WTC11 (cell line): ENCODE measurements around the gene SECTM1. TPM values are rescaled to one million over a fixed set of nuclear protein-coding genes. Genes with fewer than 3 reads are reported as not detected.

Experiments used
- ETV6 ChIP-seq: sonication (generic); formaldehyde crosslinking; IDR thresholded peaks from 2 replicates; pipeline ENCODE4 v1.8.1; 2022; ENCODE audit warnings: mild to moderate bottlenecking, missing genetic modification reagents
- FOXJ3 ChIP-seq: sonication (generic); formaldehyde crosslinking; IDR thresholded peaks from 2 replicates; pipeline ENCODE4 v1.9.0; 2021; ENCODE audit warnings: missing genetic modification reagents, mild to moderate bottlenecking, borderline replicate concordance
- GTF2I ChIP-seq: fragments of 250-450 bp; sonication (Bioruptor Pico); conservative IDR thresholded peaks from 2 replicates; pipeline ENCODE4 v1.4.0; 2021; ENCODE audit warnings: mild to moderate bottlenecking
- NR1H2 ChIP-seq: sonication (generic); formaldehyde crosslinking; IDR thresholded peaks from 2 replicates; pipeline ENCODE4 v1.9.0; 2021; ENCODE audit warnings: mild to moderate bottlenecking, moderate library complexity, missing genetic modification reagents
- NR2C2 ChIP-seq: sonication (generic); formaldehyde crosslinking; IDR thresholded peaks from 2 replicates; pipeline ENCODE4 v1.8.0; 2022; ENCODE audit warnings: mild to moderate bottlenecking, missing genetic modification reagents
- ZNF263 ChIP-seq: sonication (generic); formaldehyde crosslinking; IDR thresholded peaks from 2 replicates; pipeline ENCODE4 v1.8.1; 2022; ENCODE audit warnings: low read depth, mild to moderate bottlenecking, moderate library complexity, missing genetic modification reagents
- ZNF396 ChIP-seq: fragments of 250-450 bp; sonication (Bioruptor Pico); IDR thresholded peaks from 2 replicates; pipeline ENCODE4 v1.8.0; 2021; ENCODE audit warnings: mild to moderate bottlenecking, moderate library complexity, borderline replicate concordance
- total RNA-seq: library from RNA; stranded (reverse); gene quantifications from 3 replicates; pipeline ENCODE4 v1.2.3, GENCODE V29; 2021
- TF ChIP-seq, protein P1 (sequence below): sonication (generic); formaldehyde crosslinking; IDR thresholded peaks from 2 replicates; pipeline ENCODE4 v1.8.1; 2023; ENCODE audit warnings: mild to moderate bottlenecking, missing genetic modification reagents, moderate library complexity
- TF ChIP-seq, protein P2 (sequence below): sonication (generic); formaldehyde crosslinking; IDR thresholded peaks from 2 replicates; pipeline ENCODE4 v1.8.1; 2023; ENCODE audit warnings: mild to moderate bottlenecking, missing genetic modification reagents, borderline replicate concordance
- TF ChIP-seq, protein P3 (sequence below): fragments of 250-450 bp; sonication (Bioruptor Pico); IDR thresholded peaks from 2 replicates; pipeline ENCODE4 v1.8.0; 2021; ENCODE audit warnings: mild to moderate bottlenecking
- TF ChIP-seq, protein P4 (sequence below): sonication (generic); formaldehyde crosslinking; IDR thresholded peaks from 2 replicates; pipeline ENCODE4 v1.8.1; 2022; ENCODE audit warnings: mild to moderate bottlenecking, missing genetic modification reagents, moderate library complexity, borderline replicate concordance
- TF ChIP-seq, protein P5 (sequence below): fragments of 250-450 bp; sonication (Bioruptor Pico); IDR thresholded peaks from 2 replicates; pipeline ENCODE4 v1.9.0; 2021; ENCODE audit warnings: mild to moderate bottlenecking, borderline replicate concordance
- TF ChIP-seq, protein P6 (sequence below): sonication (generic); formaldehyde crosslinking; IDR thresholded peaks from 2 replicates; pipeline ENCODE4 v1.8.0; 2023; ENCODE audit warnings: missing genetic modification reagents, mild to moderate bottlenecking, borderline replicate concordance

The SECTM1 gene
- total RNA-seq, 1 experiment from 2014 or later, result 0.22 TPM

DNA sequence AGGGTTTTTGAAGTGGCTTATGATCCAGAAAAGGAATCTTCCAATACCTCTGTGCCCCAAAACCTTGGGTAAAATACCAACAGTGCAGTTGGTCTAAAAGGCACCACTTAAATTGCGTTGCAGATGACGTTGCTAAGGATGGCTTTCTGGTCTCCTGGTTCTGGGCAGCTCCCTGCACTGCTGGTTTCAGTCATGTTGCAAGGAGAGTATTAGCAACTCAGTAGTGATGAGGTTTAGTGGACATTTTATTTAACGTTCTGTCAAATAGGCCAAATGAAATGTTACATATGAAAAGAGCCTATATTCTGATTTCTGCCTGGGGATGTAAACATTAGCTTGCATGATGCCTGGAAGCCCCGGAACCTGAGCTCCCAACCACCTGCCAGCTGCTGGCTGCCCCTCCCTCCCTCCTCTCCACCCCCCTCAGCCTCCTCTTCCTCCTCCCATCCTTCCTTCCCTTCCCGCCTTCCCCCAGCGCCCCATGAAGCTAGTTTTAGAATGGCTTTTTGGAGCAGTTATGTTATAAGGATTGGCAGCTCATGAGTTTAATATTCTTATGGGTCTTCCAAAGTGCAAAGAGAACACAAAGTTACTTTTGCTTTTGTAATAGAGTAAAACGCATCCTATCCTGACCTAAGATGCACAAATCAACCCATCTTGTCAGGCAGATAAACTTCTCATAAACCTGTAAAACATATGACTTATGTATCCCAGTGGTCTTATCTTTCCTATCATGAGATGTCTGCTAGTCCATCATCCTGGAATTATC lies 36.9 kb downstream of the SECTM1 start (continued):
- no peak for TF ChIP-seq NR2C2 (CRISPR knock-in tag)
- TF ChIP-seq, protein P1, sequence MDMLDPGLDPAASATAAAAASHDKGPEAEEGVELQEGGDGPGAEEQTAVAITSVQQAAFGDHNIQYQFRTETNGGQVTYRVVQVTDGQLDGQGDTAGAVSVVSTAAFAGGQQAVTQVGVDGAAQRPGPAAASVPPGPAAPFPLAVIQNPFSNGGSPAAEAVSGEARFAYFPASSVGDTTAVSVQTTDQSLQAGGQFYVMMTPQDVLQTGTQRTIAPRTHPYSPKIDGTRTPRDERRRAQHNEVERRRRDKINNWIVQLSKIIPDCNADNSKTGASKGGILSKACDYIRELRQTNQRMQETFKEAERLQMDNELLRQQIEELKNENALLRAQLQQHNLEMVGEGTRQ (CRISPR knock-in tag), result no peak
- TF ChIP-seq ETV6 (CRISPR knock-in tag), result no peak
- TF ChIP-seq ZNF396 (CRISPR knock-in tag), result no peak
- TF ChIP-seq, protein P2, sequence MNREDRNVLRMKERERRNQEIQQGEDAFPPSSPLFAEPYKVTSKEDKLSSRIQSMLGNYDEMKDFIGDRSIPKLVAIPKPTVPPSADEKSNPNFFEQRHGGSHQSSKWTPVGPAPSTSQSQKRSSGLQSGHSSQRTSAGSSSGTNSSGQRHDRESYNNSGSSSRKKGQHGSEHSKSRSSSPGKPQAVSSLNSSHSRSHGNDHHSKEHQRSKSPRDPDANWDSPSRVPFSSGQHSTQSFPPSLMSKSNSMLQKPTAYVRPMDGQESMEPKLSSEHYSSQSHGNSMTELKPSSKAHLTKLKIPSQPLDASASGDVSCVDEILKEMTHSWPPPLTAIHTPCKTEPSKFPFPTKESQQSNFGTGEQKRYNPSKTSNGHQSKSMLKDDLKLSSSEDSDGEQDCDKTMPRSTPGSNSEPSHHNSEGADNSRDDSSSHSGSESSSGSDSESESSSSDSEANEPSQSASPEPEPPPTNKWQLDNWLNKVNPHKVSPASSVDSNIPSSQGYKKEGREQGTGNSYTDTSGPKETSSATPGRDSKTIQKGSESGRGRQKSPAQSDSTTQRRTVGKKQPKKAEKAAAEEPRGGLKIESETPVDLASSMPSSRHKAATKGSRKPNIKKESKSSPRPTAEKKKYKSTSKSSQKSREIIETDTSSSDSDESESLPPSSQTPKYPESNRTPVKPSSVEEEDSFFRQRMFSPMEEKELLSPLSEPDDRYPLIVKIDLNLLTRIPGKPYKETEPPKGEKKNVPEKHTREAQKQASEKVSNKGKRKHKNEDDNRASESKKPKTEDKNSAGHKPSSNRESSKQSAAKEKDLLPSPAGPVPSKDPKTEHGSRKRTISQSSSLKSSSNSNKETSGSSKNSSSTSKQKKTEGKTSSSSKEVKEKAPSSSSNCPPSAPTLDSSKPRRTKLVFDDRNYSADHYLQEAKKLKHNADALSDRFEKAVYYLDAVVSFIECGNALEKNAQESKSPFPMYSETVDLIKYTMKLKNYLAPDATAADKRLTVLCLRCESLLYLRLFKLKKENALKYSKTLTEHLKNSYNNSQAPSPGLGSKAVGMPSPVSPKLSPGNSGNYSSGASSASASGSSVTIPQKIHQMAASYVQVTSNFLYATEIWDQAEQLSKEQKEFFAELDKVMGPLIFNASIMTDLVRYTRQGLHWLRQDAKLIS (CRISPR knock-in tag), result no peak
- no peak for TF ChIP-seq ZNF263
- no peak for TF ChIP-seq FOXJ3 (CRISPR knock-in tag)
- no peak for TF ChIP-seq NR1H2
- TF ChIP-seq, protein P3, sequence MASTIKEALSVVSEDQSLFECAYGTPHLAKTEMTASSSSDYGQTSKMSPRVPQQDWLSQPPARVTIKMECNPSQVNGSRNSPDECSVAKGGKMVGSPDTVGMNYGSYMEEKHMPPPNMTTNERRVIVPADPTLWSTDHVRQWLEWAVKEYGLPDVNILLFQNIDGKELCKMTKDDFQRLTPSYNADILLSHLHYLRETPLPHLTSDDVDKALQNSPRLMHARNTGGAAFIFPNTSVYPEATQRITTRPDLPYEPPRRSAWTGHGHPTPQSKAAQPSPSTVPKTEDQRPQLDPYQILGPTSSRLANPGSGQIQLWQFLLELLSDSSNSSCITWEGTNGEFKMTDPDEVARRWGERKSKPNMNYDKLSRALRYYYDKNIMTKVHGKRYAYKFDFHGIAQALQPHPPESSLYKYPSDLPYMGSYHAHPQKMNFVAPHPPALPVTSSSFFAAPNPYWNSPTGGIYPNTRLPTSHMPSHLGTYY, result no peak
- TF ChIP-seq, protein P4, sequence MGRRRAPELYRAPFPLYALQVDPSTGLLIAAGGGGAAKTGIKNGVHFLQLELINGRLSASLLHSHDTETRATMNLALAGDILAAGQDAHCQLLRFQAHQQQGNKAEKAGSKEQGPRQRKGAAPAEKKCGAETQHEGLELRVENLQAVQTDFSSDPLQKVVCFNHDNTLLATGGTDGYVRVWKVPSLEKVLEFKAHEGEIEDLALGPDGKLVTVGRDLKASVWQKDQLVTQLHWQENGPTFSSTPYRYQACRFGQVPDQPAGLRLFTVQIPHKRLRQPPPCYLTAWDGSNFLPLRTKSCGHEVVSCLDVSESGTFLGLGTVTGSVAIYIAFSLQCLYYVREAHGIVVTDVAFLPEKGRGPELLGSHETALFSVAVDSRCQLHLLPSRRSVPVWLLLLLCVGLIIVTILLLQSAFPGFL (CRISPR knock-in tag), result no peak
- TF ChIP-seq, protein P5, sequence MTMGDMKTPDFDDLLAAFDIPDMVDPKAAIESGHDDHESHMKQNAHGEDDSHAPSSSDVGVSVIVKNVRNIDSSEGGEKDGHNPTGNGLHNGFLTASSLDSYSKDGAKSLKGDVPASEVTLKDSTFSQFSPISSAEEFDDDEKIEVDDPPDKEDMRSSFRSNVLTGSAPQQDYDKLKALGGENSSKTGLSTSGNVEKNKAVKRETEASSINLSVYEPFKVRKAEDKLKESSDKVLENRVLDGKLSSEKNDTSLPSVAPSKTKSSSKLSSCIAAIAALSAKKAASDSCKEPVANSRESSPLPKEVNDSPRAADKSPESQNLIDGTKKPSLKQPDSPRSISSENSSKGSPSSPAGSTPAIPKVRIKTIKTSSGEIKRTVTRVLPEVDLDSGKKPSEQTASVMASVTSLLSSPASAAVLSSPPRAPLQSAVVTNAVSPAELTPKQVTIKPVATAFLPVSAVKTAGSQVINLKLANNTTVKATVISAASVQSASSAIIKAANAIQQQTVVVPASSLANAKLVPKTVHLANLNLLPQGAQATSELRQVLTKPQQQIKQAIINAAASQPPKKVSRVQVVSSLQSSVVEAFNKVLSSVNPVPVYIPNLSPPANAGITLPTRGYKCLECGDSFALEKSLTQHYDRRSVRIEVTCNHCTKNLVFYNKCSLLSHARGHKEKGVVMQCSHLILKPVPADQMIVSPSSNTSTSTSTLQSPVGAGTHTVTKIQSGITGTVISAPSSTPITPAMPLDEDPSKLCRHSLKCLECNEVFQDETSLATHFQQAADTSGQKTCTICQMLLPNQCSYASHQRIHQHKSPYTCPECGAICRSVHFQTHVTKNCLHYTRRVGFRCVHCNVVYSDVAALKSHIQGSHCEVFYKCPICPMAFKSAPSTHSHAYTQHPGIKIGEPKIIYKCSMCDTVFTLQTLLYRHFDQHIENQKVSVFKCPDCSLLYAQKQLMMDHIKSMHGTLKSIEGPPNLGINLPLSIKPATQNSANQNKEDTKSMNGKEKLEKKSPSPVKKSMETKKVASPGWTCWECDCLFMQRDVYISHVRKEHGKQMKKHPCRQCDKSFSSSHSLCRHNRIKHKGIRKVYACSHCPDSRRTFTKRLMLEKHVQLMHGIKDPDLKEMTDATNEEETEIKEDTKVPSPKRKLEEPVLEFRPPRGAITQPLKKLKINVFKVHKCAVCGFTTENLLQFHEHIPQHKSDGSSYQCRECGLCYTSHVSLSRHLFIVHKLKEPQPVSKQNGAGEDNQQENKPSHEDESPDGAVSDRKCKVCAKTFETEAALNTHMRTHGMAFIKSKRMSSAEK (CRISPR knock-in tag), result no peak
- TF ChIP-seq, protein P6, sequence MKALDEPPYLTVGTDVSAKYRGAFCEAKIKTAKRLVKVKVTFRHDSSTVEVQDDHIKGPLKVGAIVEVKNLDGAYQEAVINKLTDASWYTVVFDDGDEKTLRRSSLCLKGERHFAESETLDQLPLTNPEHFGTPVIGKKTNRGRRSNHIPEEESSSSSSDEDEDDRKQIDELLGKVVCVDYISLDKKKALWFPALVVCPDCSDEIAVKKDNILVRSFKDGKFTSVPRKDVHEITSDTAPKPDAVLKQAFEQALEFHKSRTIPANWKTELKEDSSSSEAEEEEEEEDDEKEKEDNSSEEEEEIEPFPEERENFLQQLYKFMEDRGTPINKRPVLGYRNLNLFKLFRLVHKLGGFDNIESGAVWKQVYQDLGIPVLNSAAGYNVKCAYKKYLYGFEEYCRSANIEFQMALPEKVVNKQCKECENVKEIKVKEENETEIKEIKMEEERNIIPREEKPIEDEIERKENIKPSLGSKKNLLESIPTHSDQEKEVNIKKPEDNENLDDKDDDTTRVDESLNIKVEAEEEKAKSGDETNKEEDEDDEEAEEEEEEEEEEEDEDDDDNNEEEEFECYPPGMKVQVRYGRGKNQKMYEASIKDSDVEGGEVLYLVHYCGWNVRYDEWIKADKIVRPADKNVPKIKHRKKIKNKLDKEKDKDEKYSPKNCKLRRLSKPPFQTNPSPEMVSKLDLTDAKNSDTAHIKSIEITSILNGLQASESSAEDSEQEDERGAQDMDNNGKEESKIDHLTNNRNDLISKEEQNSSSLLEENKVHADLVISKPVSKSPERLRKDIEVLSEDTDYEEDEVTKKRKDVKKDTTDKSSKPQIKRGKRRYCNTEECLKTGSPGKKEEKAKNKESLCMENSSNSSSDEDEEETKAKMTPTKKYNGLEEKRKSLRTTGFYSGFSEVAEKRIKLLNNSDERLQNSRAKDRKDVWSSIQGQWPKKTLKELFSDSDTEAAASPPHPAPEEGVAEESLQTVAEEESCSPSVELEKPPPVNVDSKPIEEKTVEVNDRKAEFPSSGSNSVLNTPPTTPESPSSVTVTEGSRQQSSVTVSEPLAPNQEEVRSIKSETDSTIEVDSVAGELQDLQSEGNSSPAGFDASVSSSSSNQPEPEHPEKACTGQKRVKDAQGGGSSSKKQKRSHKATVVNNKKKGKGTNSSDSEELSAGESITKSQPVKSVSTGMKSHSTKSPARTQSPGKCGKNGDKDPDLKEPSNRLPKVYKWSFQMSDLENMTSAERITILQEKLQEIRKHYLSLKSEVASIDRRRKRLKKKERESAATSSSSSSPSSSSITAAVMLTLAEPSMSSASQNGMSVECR (CRISPR knock-in tag), result no peak
- no peak for TF ChIP-seq GTF2I
